ENCODE measurements around the gene DLG2. TPM values are rescaled to one million over a fixed set of nuclear protein-coding genes. Genes with fewer than 3 reads are reported as not detected.

The DLG2 gene
- total and polyA plus RNA-seq, 4 donors, result 0.30 to 5.5 (median 0.68) TPM

GRCh38 chr11:83862033-83862432, 1765.1 kb downstream of the DLG2 start (continued):
- TF ChIP-seq REST (IDR thresholded peaks at IDR 0.05), result no peak
- no peak for TF ChIP-seq JUND (IDR thresholded peaks at IDR 0.05)

- Histone ChIP-seq H3K4me3 (ENCODE audit: low read depth in 1 of 3, low read length in 3 of 3) (no peak overlapping the region), H3K4me1 (ENCODE audit: control insufficient read depth in 4 of 4, insufficient read depth in 4 of 4, low read length in 3 of 4) (peaks cover 0 to 8% (median 4%) of the 10 kb centered on the region in 4 donors), H3K27me3 (ENCODE audit: control insufficient read depth in 4 of 4, insufficient read depth in 4 of 4, low read length in 3 of 4) (no peaks in the 10 kb centered on the region), H3K36me3 (ENCODE audit: control insufficient read depth in 4 of 4, insufficient read depth in 3 of 4, low read depth in 1 of 4, low read length in 3 of 4) (no peaks in the 10 kb centered on the region), H3K9me3 (ENCODE audit: control insufficient read depth in 4 of 4, low read length in 3 of 4) (peaks cover 0 to 3% (median 0%) of the 10 kb centered on the region in 4 donors), H3K9ac (ENCODE audit: low read depth in 1 of 2, low read length in 2 of 2) (no peak overlapping the region), H3K27ac (ENCODE audit: low read depth in 1 of 2, low read length in 2 of 2) (no peak overlapping the region)
- 83% methylated on average over 1 of the region's 1 CpG for WGBS
- no peak for DNase-seq (ENCODE audit: low spot score)
- TF ChIP-seq MAX (IDR thresholded peaks at IDR 0.05) (no peak), YY1 (IDR thresholded peaks at IDR 0.05) (no peak), ATF3 (IDR thresholded peaks at IDR 0.05) (no peak), FOXA2 (IDR thresholded peaks at IDR 0.05) (no peak), TAF1 (conservative IDR thresholded peaks at IDR 0.05) (no peak), CTCF (IDR thresholded peaks at IDR 0.05; ENCODE audit: low read depth, low read length, missing input control) (no peak), SP1 (IDR thresholded peaks at IDR 0.05) (no peak), REST (IDR thresholded peaks at IDR 0.05) (no peak), ZBTB33 (IDR thresholded peaks at IDR 0.05) (no peak), FOXA1 (IDR thresholded peaks at IDR 0.05) (no peak), HNF4G (IDR thresholded peaks at IDR 0.05) (no peak), RXRA (IDR thresholded peaks at IDR 0.05) (no peak), EGR1 (IDR thresholded peaks at IDR 0.05; ENCODE audit: low read depth in 2 of 2) (no peak), GABPA (IDR thresholded peaks at IDR 0.05 in 1 of 2, conservative IDR thresholded peaks at IDR 0.05 in 1 of 2) (no peak), HNF4A (conservative IDR thresholded peaks at IDR 0.05) (no peak), RAD21 (IDR thresholded peaks at IDR 0.05) (no peak), NR2F2 (IDR thresholded peaks at IDR 0.05) (no peak), JUND (IDR thresholded peaks at IDR 0.05) (no peak)
Observed at GRCh38 chr11:83858694-83859093, 1768.5 kb downstream of the DLG2 start.
